Measurements from ENCODE around the gene CARD9. TPM values are rescaled to one million over a fixed set of nuclear protein-coding genes. Genes with fewer than 3 reads are reported as not detected.

CARD9 gene
- total RNA-seq, 4 donors from 2014 or later: 0.28 to 14.9 (median 0.64) TPM

- no peak for DNase-seq
- Histone ChIP-seq H3K4me3 (no peak overlapping the region), H3K9me3 (peaks cover 0 to 13% (median 1%) of the 10 kb centered on the region in 4 donors), H3K36me3 (no peaks in the 10 kb centered on the region), H3K27me3 (no peaks in the 10 kb centered on the region), H3K4me1 (no peaks in the 10 kb centered on the region), H3K27ac (no peak overlapping the region)
- TF ChIP-seq POLR2A (IDR thresholded peaks at IDR 0.05) (no peak), CTCF (IDR thresholded peaks at IDR 0.05) (no peak)
These were observed 58.5 kb downstream of the CARD9 start for GRCh38 chr9:136314944-136315343.

- Histone ChIP-seq H3K27ac (no peak overlapping the region), H3K27me3 (no peaks in the 10 kb centered on the region), H3K4me1 (peaks cover 0 to 4% (median 0%) of the 10 kb centered on the region in 4 donors), H3K9me3 (peaks cover 0 to 13% (median 1%) of the 10 kb centered on the region in 4 donors), H3K4me3 (no peak overlapping the region), H3K36me3 (no peaks in the 10 kb centered on the region)
- no peak for TF ChIP-seq CTCF (IDR thresholded peaks at IDR 0.05)
- TF ChIP-seq POLR2A (IDR thresholded peaks at IDR 0.05): no peak
- DNase-seq: no peak
These were observed 59.4 kb downstream of the CARD9 start for GRCh38 chr9:136314056-136314416.

Other genes with a start within 250 kb of the CARD9 start
- gene LHX3, start 168.5 kb downstream of the CARD9 start, total RNA-seq: not detected
- gene QSOX2, start 127.9 kb downstream of the CARD9 start, total RNA-seq: 10 to 100 TPM in 1 of 4 donors, 1 to 10 TPM in 3; 5.1 to 23.9 (median 7.4) TPM
- gene CCDC187, start 69.6 kb downstream of the CARD9 start, total RNA-seq: 1 to 10 TPM in 1 of 4 donors, under 1 TPM in 2, not detected in 1; 0.35 to 1.0 (median 0.67) TPM
- gene GPSM1, start 46.1 kb downstream of the CARD9 start, total RNA-seq: 10 to 100 TPM in 1 of 4 donors, 1 to 10 TPM in 3; 3.7 to 25.6 (median 6.0) TPM
- gene DNLZ, start 9.9 kb downstream of the CARD9 start, total RNA-seq: 10 to 100 TPM in 3 of 4 donors, 1 to 10 TPM in 1; 5.6 to 19.8 (median 13.5) TPM
- gene SNAPC4, start 26.5 kb upstream of the CARD9 start, total RNA-seq: 10 to 100 TPM in 3 of 4 donors, 1 to 10 TPM in 1; 6.3 to 58.6 (median 13.2) TPM
- gene ENTR1, start 36.9 kb upstream of the CARD9 start, total RNA-seq: 100 to 1,000 TPM in 1 of 4 donors, 10 to 100 TPM in 3; 29.9 to 193 (median 50.2) TPM
- gene PMPCA, start 37.0 kb upstream of the CARD9 start, total RNA-seq: 10 to 100 TPM; 32.8 to 73.4 (median 47.3) TPM
- gene INPP5E, start 66.2 kb upstream of the CARD9 start, total RNA-seq: 10 to 100 TPM in 3 of 4 donors, 1 to 10 TPM in 1; 6.7 to 19.8 (median 19.2) TPM
- 10 to 100 TPM; 63.5 to 80.8 (median 74.6) TPM for gene SEC16A, start 109.4 kb upstream of the CARD9 start, total RNA-seq
- 10 to 100 TPM; 38.2 to 95.7 (median 53.8) TPM for gene NOTCH1, start 172.4 kb upstream of the CARD9 start, total RNA-seq

Data from Peyer's patch (tissue), 4 donors.